GM21619 (cell line): Measurements from ENCODE around the gene CIBAR2.

Experiments used
- ATAC-seq: cut with Tn5 transposase; IDR thresholded peaks from one replicate; pipeline ENCODE4 v1.9.1; 2021; ENCODE audit not compliant: unreplicated experiment

The CIBAR2 gene

GRCh38 chr16:85103114-85104079 is 8.9 kb downstream of the CIBAR2 start:
- no peak for ATAC-seq

GRCh38 chr16:85101956-85102630 is 10.2 kb downstream of the CIBAR2 start:
- ATAC-seq: no peak

GRCh38 chr16:85100265-85100664 is 12.0 kb downstream of the CIBAR2 start:
- ATAC-seq: no peak

- no peak for ATAC-seq
Measured at GRCh38 chr16:85098565-85098964, 13.7 kb downstream of the CIBAR2 start.

- ATAC-seq: no peak
Measured at GRCh38 chr16:85096921-85097320, 15.4 kb downstream of the CIBAR2 start.

- ATAC-seq: no peak
Measured at GRCh38 chr16:85094812-85095211, 17.5 kb downstream of the CIBAR2 start.

GRCh38 chr16:85094176-85094805 is 18.0 kb downstream of the CIBAR2 start:
- ATAC-seq: no peak

GRCh38 chr16:85093705-85094104 is 18.6 kb downstream of the CIBAR2 start:
- no peak for ATAC-seq

GRCh38 chr16:85092851-85093250 is 19.4 kb downstream of the CIBAR2 start:
- no peak for ATAC-seq

- no peak for ATAC-seq
Measured at GRCh38 chr16:85092309-85092708, 20.0 kb downstream of the CIBAR2 start.

GRCh38 chr16:85091522-85091910 is 20.8 kb downstream of the CIBAR2 start:
- no peak for ATAC-seq

- ATAC-seq: no peak
Measured at GRCh38 chr16:85090873-85091521, 21.3 kb downstream of the CIBAR2 start.

- ATAC-seq: no peak
Measured at GRCh38 chr16:85090181-85090580, 22.1 kb downstream of the CIBAR2 start.

GRCh38 chr16:85089525-85089924 is 22.7 kb downstream of the CIBAR2 start:
- no peak for ATAC-seq

GRCh38 chr16:85088570-85089199 is 23.6 kb downstream of the CIBAR2 start:
- no peak for ATAC-seq

- no peak for ATAC-seq
Measured at GRCh38 chr16:85087899-85088569, 24.2 kb downstream of the CIBAR2 start.

- ATAC-seq: no peak
Measured at GRCh38 chr16:85086347-85087291, 25.7 kb downstream of the CIBAR2 start.

- ATAC-seq: no peak
Measured at GRCh38 chr16:85085721-85086120, 26.6 kb downstream of the CIBAR2 start.
